ENCODE data around the gene BEND7.

BEND7 gene

GRCh38 chr10:13514296-13514695 is 14.5 kb downstream of the BEND7 start:
- Histone ChIP-seq H3K4me3 (no peak overlapping the region), H3K9me3 (no peaks in the 10 kb centered on the region), H3K27me3 (ENCODE audit: low read depth) (no peaks in the 10 kb centered on the region), H3K4me1 (peaks cover 3% of the 10 kb centered on the region; the same call in 1 of the 2 replicates), H3K36me3 (replicated peaks) (no peaks in the 10 kb centered on the region; the same call in none of the 2 replicates)
- DNase-seq (ENCODE audit: low spot score in 2 of 2), result no peak
- in situ Hi-C loops (cut with MboI; ENCODE audit: low sequenced_read_pairs), result no loop called here

GRCh38 chr10:13512564-13512963 is 16.2 kb downstream of the BEND7 start:
- in situ Hi-C loops (cut with MboI; ENCODE audit: low sequenced_read_pairs), result no loop called here
- H3K4me3 ChIP-seq, result no peak overlapping the region
- no peaks in the 10 kb centered on the region for H3K9me3 ChIP-seq
- DNase-seq (ENCODE audit: low spot score in 2 of 2), result no peak
- H3K4me1 ChIP-seq, result peaks cover 3% of the 10 kb centered on the region; the same call in 1 of the 2 replicates
- H3K36me3 ChIP-seq (replicated peaks), result no peaks in the 10 kb centered on the region; the same call in 1 of the 2 replicates
- H3K27me3 ChIP-seq (ENCODE audit: low read depth), result no peaks in the 10 kb centered on the region

- no peaks in the 10 kb centered on the region for H3K27me3 ChIP-seq (ENCODE audit: low read depth)
- no peak for DNase-seq (ENCODE audit: low spot score in 2 of 2)
- H3K9me3 ChIP-seq, result no peaks in the 10 kb centered on the region
- H3K4me1 ChIP-seq, result peaks cover 3% of the 10 kb centered on the region; the same call in 1 of the 2 replicates
- in situ Hi-C loops (cut with MboI; ENCODE audit: low sequenced_read_pairs), result no loop called here
- no peak overlapping the region for H3K4me3 ChIP-seq
- no peaks in the 10 kb centered on the region; the same call in 1 of the 2 replicates for H3K36me3 ChIP-seq (replicated peaks)
These were observed 17.4 kb downstream of the BEND7 start for GRCh38 chr10:13511409-13511808.

- Histone ChIP-seq H3K4me3 (no peak overlapping the region), H3K4me1 (no peaks in the 10 kb centered on the region), H3K9me3 (no peaks in the 10 kb centered on the region), H3K27me3 (ENCODE audit: low read depth) (no peaks in the 10 kb centered on the region), H3K36me3 (replicated peaks) (no peaks in the 10 kb centered on the region)
- in situ Hi-C loops (cut with MboI; ENCODE audit: low sequenced_read_pairs), result no loop called here
- no peak for DNase-seq (ENCODE audit: low spot score in 2 of 2)
These were observed 23.6 kb downstream of the BEND7 start for GRCh38 chr10:13505052-13505680.

- no peaks in the 10 kb centered on the region for H3K36me3 ChIP-seq (replicated peaks)
- no peak for DNase-seq (ENCODE audit: low spot score in 2 of 2)
- H3K27me3 ChIP-seq (ENCODE audit: low read depth), result no peaks in the 10 kb centered on the region
- H3K4me1 ChIP-seq, result no peaks in the 10 kb centered on the region
- no peaks in the 10 kb centered on the region for H3K9me3 ChIP-seq
- no peak overlapping the region for H3K4me3 ChIP-seq
- in situ Hi-C loops (cut with MboI; ENCODE audit: low sequenced_read_pairs), result no loop called here
These were observed 24.9 kb downstream of the BEND7 start for GRCh38 chr10:13503745-13504463.

DNA sequence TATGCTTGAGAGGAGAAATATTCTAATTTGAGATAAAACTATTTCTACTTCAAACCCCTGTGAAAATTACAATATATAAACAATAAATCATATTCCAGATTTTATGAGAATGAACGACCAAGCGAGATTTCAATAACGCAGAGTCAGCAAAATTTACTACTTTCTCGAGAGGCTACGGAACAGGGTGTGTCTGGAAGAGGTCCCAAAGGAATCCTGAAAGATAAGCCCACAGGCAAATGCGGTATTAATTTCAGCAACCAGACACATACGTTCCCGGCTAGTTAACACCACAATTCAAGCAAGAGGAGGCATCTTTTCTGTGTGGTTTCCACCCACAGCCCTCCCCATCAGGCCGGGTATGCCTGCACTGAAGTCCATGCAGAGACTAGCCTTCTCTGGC is 26.4 kb downstream of the BEND7 start:
- Histone ChIP-seq H3K4me1 (no peaks in the 10 kb centered on the region), H3K36me3 (replicated peaks) (0 out of 2 replicates have a peak, but pooled peaks cover 3% of the 10 kb centered on the region), H3K4me3 (no peak overlapping the region), H3K9me3 (no peaks in the 10 kb centered on the region), H3K27me3 (ENCODE audit: low read depth) (no peaks in the 10 kb centered on the region)
- in situ Hi-C loops (cut with MboI; ENCODE audit: low sequenced_read_pairs), result no loop called here
- no peak for DNase-seq (ENCODE audit: low spot score in 2 of 2)

DNA sequence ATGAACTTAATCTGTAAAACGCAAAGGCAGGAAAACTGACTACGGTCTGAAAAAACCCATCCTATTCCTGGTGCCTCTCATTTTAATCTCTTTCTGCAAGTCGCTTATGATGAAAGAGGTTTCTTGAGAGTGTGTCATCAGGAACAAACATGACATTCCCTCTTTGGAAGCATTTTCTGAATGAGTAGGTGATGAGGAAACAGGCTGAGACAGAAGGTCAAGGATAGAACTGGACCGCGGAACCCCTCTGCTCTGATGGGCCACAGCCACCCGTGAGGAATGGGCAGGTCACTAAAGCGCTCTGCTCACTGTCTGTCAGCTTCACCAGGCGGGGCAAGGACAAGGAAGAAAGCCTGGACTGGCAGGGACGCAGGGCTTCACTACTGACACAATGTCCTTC is 28.6 kb downstream of the BEND7 start:
- H3K4me3 ChIP-seq, result no peak overlapping the region
- no peak for DNase-seq (ENCODE audit: low spot score in 2 of 2)
- no peaks in the 10 kb centered on the region for H3K9me3 ChIP-seq
- peaks cover 7% of the 10 kb centered on the region; the same call in 1 of the 2 replicates for H3K36me3 ChIP-seq (replicated peaks)
- in situ Hi-C loops (cut with MboI; ENCODE audit: low sequenced_read_pairs), result no loop called here
- H3K4me1 ChIP-seq, result 0 out of 2 replicates have a peak, but pooled peaks cover 4% of the 10 kb centered on the region
- no peaks in the 10 kb centered on the region for H3K27me3 ChIP-seq (ENCODE audit: low read depth)

DNA sequence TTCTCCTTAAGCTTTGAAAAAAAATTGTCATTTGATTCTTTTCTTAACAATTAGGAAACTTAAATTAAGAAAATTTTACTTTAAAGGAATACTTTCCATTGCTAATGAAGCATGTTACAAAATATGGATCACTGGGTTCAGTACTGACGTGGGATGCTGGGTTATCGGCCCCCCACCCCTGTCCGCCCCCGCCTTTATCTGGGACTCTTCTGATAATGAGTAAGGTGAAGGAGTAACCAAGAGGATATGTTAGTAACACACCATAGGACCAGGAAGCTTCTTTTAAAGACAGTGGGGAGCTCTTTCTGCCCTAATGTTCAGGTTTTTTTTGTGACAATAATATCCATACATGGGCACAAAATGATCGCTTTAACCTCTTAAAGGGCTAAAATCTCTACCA is 29.7 kb downstream of the BEND7 start:
- Histone ChIP-seq H3K4me3 (no peak overlapping the region), H3K4me1 (0 out of 2 replicates have a peak, but pooled peaks cover 4% of the 10 kb centered on the region), H3K9me3 (no peaks in the 10 kb centered on the region), H3K27me3 (ENCODE audit: low read depth) (no peaks in the 10 kb centered on the region), H3K36me3 (replicated peaks) (peaks cover 7% of the 10 kb centered on the region; the same call in 1 of the 2 replicates)
- in situ Hi-C loops (cut with MboI; ENCODE audit: low sequenced_read_pairs), result no loop called here
- no peak for DNase-seq (ENCODE audit: low spot score in 2 of 2)

GRCh38 chr10:13496931-13497330 is 31.9 kb downstream of the BEND7 start:
- in situ Hi-C loops (cut with MboI; ENCODE audit: low sequenced_read_pairs), result no loop called here
- Histone ChIP-seq H3K4me3 (no peak overlapping the region), H3K27me3 (ENCODE audit: low read depth) (no peaks in the 10 kb centered on the region), H3K9me3 (no peaks in the 10 kb centered on the region), H3K36me3 (replicated peaks) (peaks cover 9% of the 10 kb centered on the region; the same call in 1 of the 2 replicates), H3K4me1 (0 out of 2 replicates have a peak, but pooled peaks cover 4% of the 10 kb centered on the region)
- DNase-seq (ENCODE audit: low spot score in 2 of 2), result no peak

GRCh38 chr10:13496164-13496563 is 32.6 kb downstream of the BEND7 start:
- in situ Hi-C loops (cut with MboI; ENCODE audit: low sequenced_read_pairs), result no loop called here
- Histone ChIP-seq H3K36me3 (replicated peaks) (peaks cover 9% of the 10 kb centered on the region; the same call in 1 of the 2 replicates), H3K27me3 (ENCODE audit: low read depth) (no peaks in the 10 kb centered on the region), H3K4me1 (0 out of 2 replicates have a peak, but pooled peaks cover 4% of the 10 kb centered on the region), H3K9me3 (no peaks in the 10 kb centered on the region), H3K4me3 (no peak overlapping the region)
- peak; percentile 47 to 64 for DNase-seq (ENCODE audit: low spot score in 2 of 2)

DNA sequence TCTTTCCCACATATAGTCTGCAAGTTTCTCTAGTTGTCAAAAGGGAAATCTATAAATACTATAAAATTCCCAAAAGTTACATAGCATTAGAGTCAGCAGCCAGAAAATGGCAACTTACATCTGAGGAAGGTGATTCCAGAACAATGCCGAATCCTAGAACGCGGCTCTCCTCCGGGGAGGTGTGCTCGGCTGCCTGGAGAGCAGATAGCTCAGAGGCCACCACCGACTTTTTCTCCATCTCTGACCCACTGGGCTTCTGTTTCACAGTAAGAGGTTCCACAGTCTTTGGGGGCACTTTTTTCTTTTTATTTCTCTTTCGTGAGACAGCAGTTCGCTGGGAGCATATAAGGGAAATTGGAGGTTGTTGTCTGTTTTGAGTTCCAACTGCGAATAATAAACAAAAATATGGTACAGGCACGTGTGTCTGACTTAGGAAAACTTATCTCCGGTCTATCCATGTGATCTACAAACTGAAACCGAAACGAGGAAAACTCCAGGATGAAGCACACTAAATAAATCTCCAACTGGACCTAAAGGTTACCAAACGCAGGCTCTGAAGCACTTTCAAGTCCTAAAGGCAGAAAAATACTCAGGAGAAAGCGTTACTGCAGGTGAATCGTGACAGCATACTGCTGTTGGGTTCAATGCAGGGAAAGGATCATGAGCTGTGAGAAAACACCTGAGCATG is 36.2 kb downstream of the BEND7 start:
- no peaks in the 10 kb centered on the region for H3K9me3 ChIP-seq
- no peak overlapping the region for H3K4me3 ChIP-seq
- peaks cover 6% of the 10 kb centered on the region; the same call in 1 of the 2 replicates for H3K36me3 ChIP-seq (replicated peaks)
- H3K27me3 ChIP-seq (ENCODE audit: low read depth), result no peaks in the 10 kb centered on the region
- 0 out of 2 replicates have a peak, but pooled peaks cover 4% of the 10 kb centered on the region for H3K4me1 ChIP-seq
- DNase-seq (ENCODE audit: low spot score in 2 of 2), result no peak
- in situ Hi-C loops (cut with MboI; ENCODE audit: low sequenced_read_pairs), result no loop called here

- H3K4me3 ChIP-seq, result no peak overlapping the region
- in situ Hi-C loops (cut with MboI; ENCODE audit: low sequenced_read_pairs), result no loop called here
- H3K27me3 ChIP-seq (ENCODE audit: low read depth), result no peaks in the 10 kb centered on the region
- H3K4me1 ChIP-seq, result 0 out of 2 replicates have a peak, but pooled peaks cover 4% of the 10 kb centered on the region
- H3K36me3 ChIP-seq (replicated peaks), result peaks cover 6% of the 10 kb centered on the region; the same call in 1 of the 2 replicates
- DNase-seq (ENCODE audit: low spot score in 2 of 2), result no peak
- no peaks in the 10 kb centered on the region for H3K9me3 ChIP-seq
These were observed 37.0 kb downstream of the BEND7 start for GRCh38 chr10:13491747-13492360.

DNA sequence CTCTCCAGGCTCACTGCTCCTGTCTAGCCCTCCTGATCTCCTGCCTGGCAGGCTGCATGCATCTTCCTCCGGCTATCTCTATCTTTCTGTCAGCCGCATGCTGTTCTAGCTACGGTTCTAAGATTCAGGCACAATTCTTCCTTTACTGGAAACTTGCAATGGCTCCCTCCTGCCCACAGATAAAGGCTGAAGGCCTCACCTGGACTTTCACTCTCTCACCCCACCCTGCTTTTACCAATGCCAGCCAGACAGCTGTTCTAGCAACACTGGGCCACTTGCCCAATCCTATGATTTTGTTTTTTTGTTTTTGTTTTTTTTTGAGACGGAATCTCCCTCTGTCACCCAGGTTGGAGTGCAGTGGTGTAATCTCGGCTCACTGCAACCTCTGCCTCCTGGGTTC is 38.3 kb downstream of the BEND7 start:
- no peaks in the 10 kb centered on the region for H3K27me3 ChIP-seq (ENCODE audit: low read depth)
- DNase-seq (ENCODE audit: low spot score in 2 of 2), result no peak
- H3K36me3 ChIP-seq (replicated peaks), result peaks cover 2% of the 10 kb centered on the region; the same call in 1 of the 2 replicates
- H3K4me3 ChIP-seq, result no peak overlapping the region
- no peaks in the 10 kb centered on the region for H3K4me1 ChIP-seq
- in situ Hi-C loops (cut with MboI; ENCODE audit: low sequenced_read_pairs), result no loop called here
- H3K9me3 ChIP-seq, result no peaks in the 10 kb centered on the region

All from HAP-1 (cell line).